Tibial nerve (tissue), 4 donors: ENCODE results near the gene HOXA11. TPM values are rescaled to one million over a fixed set of nuclear protein-coding genes. Genes with fewer than 3 reads are reported as not detected.
A peak's percentile ranks its signal among the peaks of the same experiment; 100 is the strongest.

Experiments used
- DNase-seq, 2 donors: peaks; one replicate each; pipeline ENCODE4 v3.0.0-alpha.2; 2019; ENCODE audit warnings: low spot score in 2 of 2
- H3K27ac ChIP-seq, 4 donors: fragments of 200-600 bp; sonication (generic) in 3 of 4; one replicate each; pipeline ENCODE4 v1.5.1; 2017 to 2019; ENCODE audit warnings: mild to moderate bottlenecking in 1 of 4
- H3K27me3 ChIP-seq, 2 donors: fragments of 200-600 bp; sonication (generic) in 1 of 2; one replicate each; pipeline versions ENCODE4 v1.5.1 to v1.6.0; 2017 to 2019
- H3K36me3 ChIP-seq, 3 donors: fragments of 200-600 bp; sonication (generic); one replicate each; pipeline ENCODE4 v1.5.1; 2018 to 2019
- H3K4me1 ChIP-seq, 4 donors: fragments of 200-600 bp; sonication (generic) in 3 of 4; one replicate each; pipeline ENCODE4 v1.5.1; 2017 to 2019
- H3K4me3 ChIP-seq, 4 donors: fragments of 200-600 bp; sonication (generic) in 3 of 4; one replicate each; pipeline ENCODE4 v1.5.1; 2017 to 2019; ENCODE audit warnings: mild to moderate bottlenecking in 1 of 4, moderate library complexity in 1 of 4
- H3K9me3 ChIP-seq, 4 donors: fragments of 200-600 bp; sonication (generic) in 3 of 4; one replicate each; pipeline ENCODE4 v1.5.1; 2017 to 2019
- EP300 ChIP-seq, 2 donors: sonication (generic); formaldehyde crosslinking; IDR thresholded peaks; one replicate each; pipeline ENCODE4 v1.6.1; 2017; ENCODE audit warnings: antibody characterized with exemption in 2 of 2, mild to moderate bottlenecking in 1 of 2
- POLR2A ChIP-seq, 2 donors: fragments of 450-650 bp; IDR thresholded peaks; one replicate each; pipeline ENCODE4 v1.6.1; 2017; ENCODE audit warnings: antibody characterized with exemption in 2 of 2, mild to moderate bottlenecking in 2 of 2, moderate library complexity in 2 of 2
- WGBS, 2 donors: methylation state at CpG; one replicate each; pipeline ENCODE4 v1.1.5; 2018; 5-methylcytosine and 5-hydroxymethylcytosine counted together
- total RNA-seq, 4 donors: library from RNA; depleted of rRNA; stranded (reverse); fragments of >200 nt; gene quantifications; one replicate each; pipeline ENCODE4 v1.1.0, GENCODE V29; 2016
- TF ChIP-seq, protein P1 (sequence below), 5 experiments: fragments of 200-600 bp in 3 of 5; fragments of 450-650 bp in 2 of 5; sonication (generic) in 3 of 5; IDR thresholded peaks; one replicate each; pipeline ENCODE4 v1.5.1; 2016 to 2019; ENCODE audit warnings: antibody characterized with exemption in 5 of 5, mild to moderate bottlenecking in 3 of 5, moderate library complexity in 2 of 5

HOXA11 gene
- total RNA-seq, 4 donors from 2014 or later: 5.0 to 13.2 (median 9.5) TPM

DNA sequence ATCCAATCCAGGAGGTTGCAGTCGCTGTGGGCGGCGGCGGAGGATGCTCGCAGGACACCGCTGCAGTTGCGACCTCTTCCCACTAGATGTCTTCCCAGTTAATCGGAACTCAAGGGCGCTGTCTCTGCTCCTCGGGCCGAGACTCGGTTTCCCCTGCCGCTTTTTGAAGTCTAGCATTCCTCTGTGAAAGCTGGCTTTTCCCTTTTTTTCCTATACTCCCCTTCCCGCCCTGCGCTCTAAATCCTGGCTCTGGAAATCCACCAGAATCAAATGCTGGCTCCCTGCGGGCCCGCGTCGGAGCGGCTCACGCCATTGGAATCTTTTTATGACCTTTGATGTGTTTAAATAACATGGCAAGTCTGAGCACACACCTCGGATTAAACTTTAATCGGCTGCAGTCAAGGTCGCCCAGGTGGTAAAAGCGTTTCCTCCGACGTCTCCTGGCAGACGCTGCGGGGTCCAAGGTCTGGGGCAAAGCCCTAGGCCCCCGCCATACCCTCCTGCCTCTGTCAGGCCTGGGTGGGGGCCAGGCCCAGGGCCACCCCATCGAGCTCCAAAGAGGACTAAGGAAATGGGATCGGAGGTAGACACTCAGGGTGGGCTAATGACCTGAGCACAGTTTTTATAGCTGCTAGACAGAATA is 25.5 kb upstream of the HOXA11 start:
- Histone ChIP-seq H3K9me3 (no peaks in the 10 kb centered on the region), H3K27me3 (peaks cover 0 to 98% of the 10 kb centered on the region in 2 donors), H3K27ac (no peak overlapping the region), H3K4me3 (peak overlapping the region in 1 of 4 donors; percentile 29), H3K36me3 (no peaks in the 10 kb centered on the region), H3K4me1 (peaks cover 0 to 33% (median 14%) of the 10 kb centered on the region in 4 donors)
- TF ChIP-seq, protein P1, sequence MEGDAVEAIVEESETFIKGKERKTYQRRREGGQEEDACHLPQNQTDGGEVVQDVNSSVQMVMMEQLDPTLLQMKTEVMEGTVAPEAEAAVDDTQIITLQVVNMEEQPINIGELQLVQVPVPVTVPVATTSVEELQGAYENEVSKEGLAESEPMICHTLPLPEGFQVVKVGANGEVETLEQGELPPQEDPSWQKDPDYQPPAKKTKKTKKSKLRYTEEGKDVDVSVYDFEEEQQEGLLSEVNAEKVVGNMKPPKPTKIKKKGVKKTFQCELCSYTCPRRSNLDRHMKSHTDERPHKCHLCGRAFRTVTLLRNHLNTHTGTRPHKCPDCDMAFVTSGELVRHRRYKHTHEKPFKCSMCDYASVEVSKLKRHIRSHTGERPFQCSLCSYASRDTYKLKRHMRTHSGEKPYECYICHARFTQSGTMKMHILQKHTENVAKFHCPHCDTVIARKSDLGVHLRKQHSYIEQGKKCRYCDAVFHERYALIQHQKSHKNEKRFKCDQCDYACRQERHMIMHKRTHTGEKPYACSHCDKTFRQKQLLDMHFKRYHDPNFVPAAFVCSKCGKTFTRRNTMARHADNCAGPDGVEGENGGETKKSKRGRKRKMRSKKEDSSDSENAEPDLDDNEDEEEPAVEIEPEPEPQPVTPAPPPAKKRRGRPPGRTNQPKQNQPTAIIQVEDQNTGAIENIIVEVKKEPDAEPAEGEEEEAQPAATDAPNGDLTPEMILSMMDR (IDR thresholded peaks at IDR 0.05): peak; percentile 69 to 84 (median 76)
- TF ChIP-seq EP300 (IDR thresholded peaks at IDR 0.05): no peak
- no peak for TF ChIP-seq POLR2A (IDR thresholded peaks at IDR 0.05)
- 15 to 18% methylated on average over 32 of the region's 32 CpGs for WGBS, 2 donors
- DNase-seq: peak; percentile 46 to 66

DNA sequence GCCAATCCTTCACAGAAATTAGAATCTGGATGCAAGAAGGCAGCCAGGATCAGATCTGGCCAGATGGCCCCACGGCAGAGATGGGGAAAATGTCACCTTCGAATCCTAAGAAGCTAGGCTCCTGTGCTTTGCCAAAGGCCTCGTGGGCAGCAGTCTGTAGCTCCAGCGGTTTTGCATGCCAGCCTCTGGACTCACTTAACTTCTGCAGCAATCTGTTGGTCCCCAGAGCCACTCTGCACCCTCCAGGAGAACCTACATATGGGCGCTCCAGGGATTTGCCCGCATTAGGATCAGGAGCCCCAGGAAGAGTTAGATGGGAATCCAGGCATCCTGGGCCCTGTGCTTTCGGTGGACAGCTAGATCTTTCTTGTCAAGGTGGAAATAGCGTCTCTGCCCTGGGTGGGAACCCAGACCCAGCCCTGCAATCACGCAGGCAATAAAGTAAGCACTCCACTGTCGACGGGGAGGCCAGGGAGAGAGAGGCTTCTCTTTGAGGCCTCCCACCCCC is 25.0 kb upstream of the HOXA11 start:
- peaks cover 0 to 99% of the 10 kb centered on the region in 2 donors for H3K27me3 ChIP-seq
- H3K36me3 ChIP-seq: no peaks in the 10 kb centered on the region
- no peak for DNase-seq
- TF ChIP-seq EP300 (IDR thresholded peaks at IDR 0.05) (no peak), POLR2A (IDR thresholded peaks at IDR 0.05) (no peak)
- TF ChIP-seq, protein P1 (IDR thresholded peaks at IDR 0.05): no peak
- peaks cover 0 to 38% (median 20%) of the 10 kb centered on the region in 4 donors for H3K4me1 ChIP-seq
- WGBS, 2 donors: 54 to 59% methylated on average over 11 of the region's 11 CpGs
- no peaks in the 10 kb centered on the region for H3K9me3 ChIP-seq
- no peak overlapping the region for H3K27ac ChIP-seq
- H3K4me3 ChIP-seq: no peak overlapping the region

DNA sequence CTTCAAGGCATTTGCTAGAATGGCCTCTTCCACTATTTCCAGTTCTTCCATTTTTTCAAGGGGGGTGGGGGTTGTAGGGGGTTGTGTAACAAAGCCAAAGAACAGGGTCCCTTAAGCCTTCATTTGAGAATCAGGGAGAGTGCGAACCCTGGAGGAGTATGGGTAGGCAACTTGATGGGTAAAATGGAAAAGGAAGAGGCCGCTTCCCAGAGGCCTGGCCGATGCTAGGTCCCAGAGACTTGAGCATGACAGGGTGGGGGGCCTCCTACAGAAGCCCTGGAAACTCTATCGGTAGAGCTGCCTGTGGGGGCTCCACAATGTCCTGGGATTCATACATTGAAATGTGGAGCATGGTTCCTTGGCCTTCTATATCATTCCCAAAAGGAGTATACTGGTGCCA is 24.0 kb upstream of the HOXA11 start:
- Histone ChIP-seq H3K36me3 (no peaks in the 10 kb centered on the region), H3K4me1 (peaks cover 0 to 47% (median 23%) of the 10 kb centered on the region in 4 donors), H3K4me3 (no peak overlapping the region), H3K27me3 (peaks cover 0 to 99% of the 10 kb centered on the region in 2 donors), H3K27ac (no peak overlapping the region), H3K9me3 (no peaks in the 10 kb centered on the region)
- TF ChIP-seq EP300 (IDR thresholded peaks at IDR 0.05) (no peak), POLR2A (IDR thresholded peaks at IDR 0.05) (no peak)
- TF ChIP-seq, protein P1 (IDR thresholded peaks at IDR 0.05): no peak
- WGBS, 2 donors: 83 to 85% methylated on average over 4 of the region's 4 CpGs
- DNase-seq: no peak

DNA sequence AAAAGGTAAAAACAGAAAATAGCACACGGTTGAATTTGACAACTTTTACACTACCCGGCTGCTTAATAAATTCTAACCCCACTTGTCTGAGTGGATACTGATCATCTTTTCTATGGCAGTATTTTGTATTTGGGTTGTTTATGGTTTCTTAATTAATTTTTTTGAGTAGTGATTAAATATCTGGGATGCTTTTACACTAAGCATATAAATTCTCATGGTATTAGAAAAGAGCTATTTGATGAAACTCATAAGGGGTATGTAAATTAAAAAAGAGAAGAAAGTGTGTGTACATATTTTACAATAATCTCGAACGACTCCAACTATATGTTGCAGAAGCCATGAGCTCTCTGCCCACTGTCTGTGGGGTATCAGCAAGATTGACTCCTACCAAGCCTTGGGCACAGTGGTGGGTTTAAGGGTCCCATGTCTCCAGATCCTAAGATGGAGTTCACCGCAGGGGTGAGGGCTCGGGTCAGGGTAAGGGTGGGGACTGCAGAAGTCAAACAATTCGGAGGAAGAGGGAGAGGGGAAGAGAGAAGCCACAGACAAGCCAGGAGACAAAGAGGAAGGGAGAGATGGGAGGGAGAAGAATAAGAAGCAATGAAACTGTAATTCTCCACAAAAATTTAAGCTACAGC is 22.4 kb upstream of the HOXA11 start:
- H3K9me3 ChIP-seq: no peaks in the 10 kb centered on the region
- H3K4me3 ChIP-seq: no peak overlapping the region
- peaks cover 0 to 32% (median 14%) of the 10 kb centered on the region in 4 donors for H3K4me1 ChIP-seq
- no peak for DNase-seq
- WGBS, 2 donors: 47 to 54% methylated on average over 7 of the region's 7 CpGs
- no peak overlapping the region for H3K27ac ChIP-seq
- H3K36me3 ChIP-seq: no peaks in the 10 kb centered on the region
- peaks cover 0 to 99% of the 10 kb centered on the region in 2 donors for H3K27me3 ChIP-seq
- TF ChIP-seq POLR2A (IDR thresholded peaks at IDR 0.05) (no peak), EP300 (IDR thresholded peaks at IDR 0.05) (no peak)
- TF ChIP-seq, protein P1 (IDR thresholded peaks at IDR 0.05): no peak
